Measurements from ENCODE around the gene PAPPA2.

Gene PAPPA2

DNA sequence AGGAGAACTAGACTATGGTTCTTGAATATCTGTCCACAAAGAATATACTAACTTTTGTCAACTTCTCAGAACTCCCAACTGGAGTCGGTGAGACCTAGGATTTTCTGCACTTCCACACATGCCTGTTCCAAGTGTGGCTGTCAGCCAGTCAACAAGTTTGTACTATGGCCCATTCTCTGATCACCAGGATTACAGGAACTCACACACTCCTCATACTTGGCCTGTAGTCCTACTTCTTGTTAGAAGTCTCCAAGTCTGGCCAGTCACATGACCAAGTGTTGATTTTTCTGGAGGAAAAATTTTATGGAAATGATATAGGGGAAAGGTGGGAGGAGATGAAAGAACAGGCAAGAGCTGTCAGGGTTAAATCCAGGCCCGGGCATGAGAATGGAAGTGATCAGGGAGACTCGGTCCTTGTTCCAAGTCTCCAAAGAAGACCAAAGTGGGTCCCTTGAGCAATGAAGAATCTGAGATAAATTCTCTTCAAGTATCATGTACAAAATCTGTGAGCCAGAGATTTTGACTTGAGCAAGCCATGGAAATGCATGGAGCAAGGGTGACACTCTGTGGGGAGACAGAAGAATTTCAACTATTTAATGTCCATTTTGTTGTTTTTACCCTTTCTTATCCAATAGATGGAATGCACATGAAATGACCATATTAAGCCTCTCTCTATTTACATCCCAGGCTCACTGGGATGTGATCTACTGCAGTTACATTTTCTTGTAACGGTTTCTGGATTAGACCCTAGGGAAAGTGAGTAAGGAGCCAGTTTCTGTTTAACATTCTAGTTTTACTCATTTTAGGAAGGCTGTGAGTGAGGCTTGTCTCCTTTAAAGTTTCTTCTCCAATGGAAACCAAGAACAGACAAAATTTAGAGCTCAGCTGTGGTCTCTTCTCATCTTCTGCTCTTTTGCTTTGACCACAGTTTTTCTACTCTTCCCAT lies 380.6 kb downstream of the PAPPA2 start:
- in situ Hi-C loops (cut with MboI; ENCODE audit: low sequenced_read_pairs) = no loop called here

GRCh38 chr1:176847052-176847451 lies 384.1 kb downstream of the PAPPA2 start:
- in situ Hi-C loops (cut with MboI; ENCODE audit: low sequenced_read_pairs) = no loop called here

DNA sequence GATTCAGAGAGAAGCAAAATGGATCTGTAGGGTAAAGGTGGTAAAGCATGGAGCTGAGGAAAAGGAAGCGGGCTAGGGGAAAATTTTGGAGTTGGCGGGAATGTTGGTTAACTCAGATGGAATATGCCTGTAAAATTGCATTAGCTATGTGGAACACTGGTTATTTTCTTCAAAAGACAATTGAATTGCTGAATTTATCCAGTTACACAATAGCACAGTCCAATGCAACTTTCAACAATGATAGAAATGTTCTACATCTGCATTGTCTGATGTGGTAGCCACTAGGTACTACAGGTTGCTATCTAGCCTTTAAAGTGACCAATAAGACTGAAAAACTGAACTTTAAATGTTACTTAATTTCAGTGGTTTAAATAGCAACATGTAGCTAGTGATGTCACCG lies 386.3 kb downstream of the PAPPA2 start:
- in situ Hi-C loops (cut with MboI; ENCODE audit: low sequenced_read_pairs) = no loop called here

GRCh38 chr1:176850871-176851270 lies 387.9 kb downstream of the PAPPA2 start:
- in situ Hi-C loops (cut with MboI; ENCODE audit: low sequenced_read_pairs) = loop anchor here (25.0 kb wide), 1 partner anchor 289 kb away; no protein-coding TSS in a partner anchor

GRCh38 chr1:176852124-176852523 lies 389.1 kb downstream of the PAPPA2 start:
- in situ Hi-C loops (cut with MboI; ENCODE audit: low sequenced_read_pairs) = loop anchor here (25.0 kb wide), 1 partner anchor 290 kb away; no protein-coding TSS in a partner anchor

DNA sequence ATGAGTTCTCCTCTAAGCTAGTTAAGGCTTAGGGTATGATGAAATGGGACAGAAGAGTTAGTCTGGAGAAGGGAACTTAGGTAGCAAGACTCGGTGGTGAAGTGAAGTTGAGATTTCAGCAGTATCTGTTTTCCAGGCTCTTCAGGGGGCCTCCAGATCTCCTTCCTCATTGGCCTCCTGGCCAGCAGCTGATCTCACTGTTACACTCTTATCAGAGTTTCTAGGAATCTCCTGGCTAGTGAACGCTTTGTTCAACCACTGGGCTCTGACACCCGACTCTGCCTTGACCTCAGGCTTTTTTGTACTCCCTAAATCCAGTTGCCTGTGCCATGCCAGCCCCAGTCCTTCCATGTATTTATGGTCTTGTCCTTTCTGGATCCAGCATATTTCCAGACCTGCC lies 390.5 kb downstream of the PAPPA2 start:
- in situ Hi-C loops (cut with MboI; ENCODE audit: low sequenced_read_pairs) = loop anchor here (25.0 kb wide), 1 partner anchor 291 kb away; no protein-coding TSS in a partner anchor

DNA sequence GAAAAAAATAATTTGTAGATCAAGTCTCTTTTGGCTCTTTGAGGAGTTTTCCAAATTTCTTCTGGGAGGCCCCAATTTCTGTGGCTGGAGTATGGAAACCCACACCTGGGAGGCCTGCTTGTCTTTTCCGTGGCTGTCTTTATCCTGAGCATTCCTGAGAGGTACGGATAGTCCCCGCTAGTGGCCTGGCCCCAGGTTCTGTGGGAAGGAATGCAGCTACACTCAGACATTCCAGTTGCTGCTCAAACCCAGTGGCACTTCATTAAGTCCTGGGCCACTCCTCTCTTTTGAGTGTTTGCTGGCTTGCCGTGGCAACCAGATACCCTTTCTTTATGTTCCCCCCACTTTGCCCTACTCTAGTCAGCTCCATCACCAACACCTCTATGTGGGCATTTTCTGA lies 391.1 kb downstream of the PAPPA2 start:
- in situ Hi-C loops (cut with MboI; ENCODE audit: low sequenced_read_pairs) = loop anchor here (25.0 kb wide), 1 partner anchor 292 kb away; no protein-coding TSS in a partner anchor

GRCh38 chr1:176854758-176855745 lies 392.1 kb downstream of the PAPPA2 start:
- in situ Hi-C loops (cut with MboI; ENCODE audit: low sequenced_read_pairs) = loop anchor here (25.0 kb wide), 1 partner anchor 293 kb away; no protein-coding TSS in a partner anchor

DNA sequence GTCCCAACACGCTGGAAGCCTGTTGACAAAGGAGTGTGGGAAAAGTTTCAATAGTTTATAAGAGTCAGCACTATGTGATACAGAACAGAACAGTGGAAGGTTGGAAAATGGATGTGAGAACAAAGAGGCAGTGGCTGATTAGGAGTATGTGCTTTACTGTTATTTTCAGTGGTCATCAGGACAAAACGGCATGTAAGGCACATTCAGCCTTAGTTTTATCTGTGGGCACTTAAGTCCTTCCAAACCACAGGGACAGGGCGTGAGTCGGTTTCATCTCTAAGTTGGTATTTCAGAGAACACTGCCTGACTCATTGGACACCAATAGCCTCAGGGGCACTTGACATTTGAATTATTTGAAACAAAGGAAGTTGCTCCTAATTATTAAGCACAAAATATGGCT lies 394.7 kb downstream of the PAPPA2 start:
- in situ Hi-C loops (cut with MboI; ENCODE audit: low sequenced_read_pairs) = loop anchor here (25.0 kb wide), 1 partner anchor 295 kb away; no protein-coding TSS in a partner anchor

- in situ Hi-C loops (cut with MboI; ENCODE audit: low sequenced_read_pairs) = loop anchor here (25.0 kb wide), 1 partner anchor 296 kb away; no protein-coding TSS in a partner anchor
These were observed 395.5 kb downstream of the PAPPA2 start for GRCh38 chr1:176858433-176858916.

- in situ Hi-C loops (cut with MboI; ENCODE audit: low sequenced_read_pairs) = loop anchor here (25.0 kb wide), 1 partner anchor 301 kb away; no protein-coding TSS in a partner anchor
These were observed 400.6 kb downstream of the PAPPA2 start for GRCh38 chr1:176863613-176864012.

DNA sequence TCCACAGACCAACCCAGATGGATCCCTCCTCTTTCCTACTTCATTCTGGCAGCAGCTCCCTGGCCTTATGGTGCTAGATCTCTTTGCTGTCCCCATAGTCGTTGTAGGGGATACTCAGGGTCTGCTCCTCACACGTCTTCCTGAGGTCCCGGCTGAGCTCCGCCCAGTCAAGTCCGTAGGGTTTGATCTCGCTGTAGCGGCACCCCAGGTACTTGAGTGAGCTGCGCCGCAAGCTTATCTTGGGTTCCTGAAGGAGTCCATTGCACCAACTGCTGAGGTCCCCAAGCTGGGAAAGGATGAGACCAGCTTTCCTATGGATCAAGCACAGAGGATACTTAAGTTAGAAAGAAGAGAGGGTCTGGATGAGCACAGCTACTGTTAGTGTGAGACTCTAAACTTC lies 401.2 kb downstream of the PAPPA2 start:
- in situ Hi-C loops (cut with MboI; ENCODE audit: low sequenced_read_pairs) = loop anchor here (25.0 kb wide), 1 partner anchor 302 kb away; no protein-coding TSS in a partner anchor

- in situ Hi-C loops (cut with MboI; ENCODE audit: low sequenced_read_pairs) = loop anchor here (25.0 kb wide), 1 partner anchor 304 kb away; no protein-coding TSS in a partner anchor
These were observed 403.2 kb downstream of the PAPPA2 start for GRCh38 chr1:176866011-176866714.

DNA sequence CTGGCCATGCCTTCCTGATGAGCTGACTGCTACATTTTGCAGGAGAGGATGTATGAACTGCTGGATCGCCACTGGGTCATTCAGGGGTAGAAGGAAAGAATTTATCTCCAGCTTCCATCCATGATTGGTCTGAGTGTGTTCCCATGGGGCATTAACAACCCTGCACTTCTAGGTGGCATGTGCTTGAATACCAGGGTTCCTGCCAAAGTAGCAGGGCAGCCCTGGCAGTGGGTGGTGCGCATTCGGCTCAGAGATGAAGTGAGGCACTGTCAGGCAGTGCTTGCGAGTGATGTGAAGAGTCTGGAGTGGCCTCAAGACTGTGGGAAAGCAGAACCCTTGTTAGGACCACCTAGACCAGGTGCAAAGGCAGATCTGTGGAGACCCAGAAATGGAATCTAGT lies 406.6 kb downstream of the PAPPA2 start:
- in situ Hi-C loops (cut with MboI; ENCODE audit: low sequenced_read_pairs) = loop anchor here (25.0 kb wide), 1 partner anchor 307 kb away; no protein-coding TSS in a partner anchor

GRCh38 chr1:176876966-176877515 lies 414.1 kb downstream of the PAPPA2 start:
- in situ Hi-C loops (cut with MboI; ENCODE audit: low sequenced_read_pairs) = no loop called here

- in situ Hi-C loops (cut with MboI; ENCODE audit: low sequenced_read_pairs) = no loop called here
These were observed 414.6 kb downstream of the PAPPA2 start for GRCh38 chr1:176877557-176877956.

- in situ Hi-C loops (cut with MboI; ENCODE audit: low sequenced_read_pairs) = no loop called here
These were observed 416.0 kb downstream of the PAPPA2 start for GRCh38 chr1:176878750-176879536.

- in situ Hi-C loops (cut with MboI; ENCODE audit: low sequenced_read_pairs) = no loop called here
These were observed 417.0 kb downstream of the PAPPA2 start for GRCh38 chr1:176879784-176880620.
